ENCODE measurements around the gene CBLN4. TPM values are rescaled to one million over a fixed set of nuclear protein-coding genes. Genes with fewer than 3 reads are reported as not detected.

The CBLN4 gene
- total and polyA plus RNA-seq, 2 of the 4 experiments (the other 2 are of a cell fraction), result not detected

- Histone ChIP-seq H3K4me1 (ENCODE audit: control insufficient read depth, insufficient read depth, low read length) (no peaks in the 10 kb centered on the region), H3K14ac (replicated peaks; ENCODE audit: low read depth, low read length) (no peak overlapping the region), H4K5ac (ENCODE audit: low read depth, low read length) (no peak overlapping the region), H4K8ac (ENCODE audit: low read depth in 2 of 2, low read length in 2 of 2) (no peak overlapping the region), H4K20me1 (ENCODE audit: insufficient read depth, low read length) (no peaks in the 10 kb centered on the region), H3K23ac (ENCODE audit: low read depth, low read length) (no peak overlapping the region), H2AK9ac (replicated peaks; ENCODE audit: low read depth, low read length, poor library complexity) (no peak overlapping the region), H3K27ac (ENCODE audit: insufficient read depth, low read length) (no peak overlapping the region), H3K18ac (ENCODE audit: low read depth, low read length) (no peak overlapping the region), H3K27me3 (ENCODE audit: control insufficient read depth, insufficient read depth, low read length) (no peaks in the 10 kb centered on the region), H2BK20ac (ENCODE audit: low read depth, low read length) (no peak overlapping the region), H3K4me3 (ENCODE audit: insufficient read depth, low read depth, low read length) (no peak overlapping the region), H3K9me1 (ENCODE audit: insufficient read depth, low read length) (no peaks in the 10 kb centered on the region), H2BK120ac (ENCODE audit: low read depth, low read length) (no peak overlapping the region), H3K4ac (ENCODE audit: low read depth, low read length) (no peak overlapping the region), H3K4me2 (ENCODE audit: low read depth, low read length) (no peak overlapping the region), H2BK5ac (ENCODE audit: low read depth, low read length, poor library complexity, severe bottlenecking) (no peak overlapping the region), H3K9me3 (ENCODE audit: control insufficient read depth, insufficient read depth, low read length) (peaks cover 29% of the 10 kb centered on the region), H2BK15ac (ENCODE audit: low read depth, low read length) (no peak overlapping the region), H3K79me1 (ENCODE audit: low read depth in 1 of 2, low read length in 2 of 2) (no peaks in the 10 kb centered on the region), H4K91ac (ENCODE audit: insufficient read depth, low read depth, low read length) (no peak overlapping the region), H2AFZ (replicated peaks; ENCODE audit: low read length, poor library complexity) (no peak overlapping the region), H2AK5ac (ENCODE audit: low read depth, low read length) (no peak overlapping the region), H3K9ac (ENCODE audit: low read depth, low read length) (no peak overlapping the region), H3K36me3 (ENCODE audit: control insufficient read depth, insufficient read depth, low read length) (no peaks in the 10 kb centered on the region), H3K56ac (ENCODE audit: extremely low read depth, insufficient read depth, low read length) (no peak overlapping the region)
- ATAC-seq (ENCODE audit: low read depth) (no peak), DNase-seq (no peak)
- no TSS peak for BruUV-seq (replicated peaks)
- in situ Hi-C loops (cut with MboI; ENCODE audit: low sequenced_read_pairs), result no loop called here
- ChIA-PET CTCF (no interaction called here), POLR2A (ENCODE audit: unreplicated experiment) (no interaction called here)
- TF ChIP-seq, protein P1, sequence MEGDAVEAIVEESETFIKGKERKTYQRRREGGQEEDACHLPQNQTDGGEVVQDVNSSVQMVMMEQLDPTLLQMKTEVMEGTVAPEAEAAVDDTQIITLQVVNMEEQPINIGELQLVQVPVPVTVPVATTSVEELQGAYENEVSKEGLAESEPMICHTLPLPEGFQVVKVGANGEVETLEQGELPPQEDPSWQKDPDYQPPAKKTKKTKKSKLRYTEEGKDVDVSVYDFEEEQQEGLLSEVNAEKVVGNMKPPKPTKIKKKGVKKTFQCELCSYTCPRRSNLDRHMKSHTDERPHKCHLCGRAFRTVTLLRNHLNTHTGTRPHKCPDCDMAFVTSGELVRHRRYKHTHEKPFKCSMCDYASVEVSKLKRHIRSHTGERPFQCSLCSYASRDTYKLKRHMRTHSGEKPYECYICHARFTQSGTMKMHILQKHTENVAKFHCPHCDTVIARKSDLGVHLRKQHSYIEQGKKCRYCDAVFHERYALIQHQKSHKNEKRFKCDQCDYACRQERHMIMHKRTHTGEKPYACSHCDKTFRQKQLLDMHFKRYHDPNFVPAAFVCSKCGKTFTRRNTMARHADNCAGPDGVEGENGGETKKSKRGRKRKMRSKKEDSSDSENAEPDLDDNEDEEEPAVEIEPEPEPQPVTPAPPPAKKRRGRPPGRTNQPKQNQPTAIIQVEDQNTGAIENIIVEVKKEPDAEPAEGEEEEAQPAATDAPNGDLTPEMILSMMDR (conservative IDR thresholded peaks at IDR 0.05; ENCODE audit: low read depth, low read length), result no peak
- TF ChIP-seq POLR2A (IDR thresholded peaks at IDR 0.05; ENCODE audit: low read depth, low read length) (no peak), SMC3 (IDR thresholded peaks at IDR 0.05; ENCODE audit: low read depth, low read length) (no peak), NFE2L2 (IDR thresholded peaks at IDR 0.05; ENCODE audit: low read depth, low read length) (no peak), MAFK (IDR thresholded peaks at IDR 0.05; ENCODE audit: low read depth, low read length) (no peak), BHLHE40 (IDR thresholded peaks at IDR 0.05; ENCODE audit: low read depth, low read length) (no peak), FOS (IDR thresholded peaks at IDR 0.05; ENCODE audit: low read depth, low read length) (no peak), RFX5 (IDR thresholded peaks at IDR 0.05; ENCODE audit: low read depth, low read length) (no peak), CHD1 (IDR thresholded peaks at IDR 0.05; ENCODE audit: low read depth, low read length) (no peak), MXI1 (IDR thresholded peaks at IDR 0.05; ENCODE audit: borderline replicate concordance, low read depth, low read length) (no peak)
- TF ChIP-seq, protein P2, sequence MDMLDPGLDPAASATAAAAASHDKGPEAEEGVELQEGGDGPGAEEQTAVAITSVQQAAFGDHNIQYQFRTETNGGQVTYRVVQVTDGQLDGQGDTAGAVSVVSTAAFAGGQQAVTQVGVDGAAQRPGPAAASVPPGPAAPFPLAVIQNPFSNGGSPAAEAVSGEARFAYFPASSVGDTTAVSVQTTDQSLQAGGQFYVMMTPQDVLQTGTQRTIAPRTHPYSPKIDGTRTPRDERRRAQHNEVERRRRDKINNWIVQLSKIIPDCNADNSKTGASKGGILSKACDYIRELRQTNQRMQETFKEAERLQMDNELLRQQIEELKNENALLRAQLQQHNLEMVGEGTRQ (IDR thresholded peaks at IDR 0.05; ENCODE audit: low read depth, low read length), result no peak
- TF ChIP-seq, protein P3, sequence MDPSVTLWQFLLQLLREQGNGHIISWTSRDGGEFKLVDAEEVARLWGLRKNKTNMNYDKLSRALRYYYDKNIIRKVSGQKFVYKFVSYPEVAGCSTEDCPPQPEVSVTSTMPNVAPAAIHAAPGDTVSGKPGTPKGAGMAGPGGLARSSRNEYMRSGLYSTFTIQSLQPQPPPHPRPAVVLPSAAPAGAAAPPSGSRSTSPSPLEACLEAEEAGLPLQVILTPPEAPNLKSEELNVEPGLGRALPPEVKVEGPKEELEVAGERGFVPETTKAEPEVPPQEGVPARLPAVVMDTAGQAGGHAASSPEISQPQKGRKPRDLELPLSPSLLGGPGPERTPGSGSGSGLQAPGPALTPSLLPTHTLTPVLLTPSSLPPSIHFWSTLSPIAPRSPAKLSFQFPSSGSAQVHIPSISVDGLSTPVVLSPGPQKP (IDR thresholded peaks at IDR 0.05; ENCODE audit: borderline replicate concordance, low read depth, low read length), result no peak
- dilution Hi-C loops (cut with HindIII; ENCODE audit: low sequenced_read_pairs, unreplicated experiment), result no loop called here
- 25% methylated on average over 2 of the region's 5 CpGs; no CpG with 5 or more reads in 1 of the 2 experiments for WGBS, 2 experiments (ENCODE audit: extremely low coverage in 2 of 2, insufficient read length in 1 of 2)
- intact Hi-C loops (cut with micrococcal nuclease), result no loop called here
Measured at GRCh38 chr20:56001106-56001785, 4.1 kb downstream of the CBLN4 start.

All from IMR-90 (cell line).